HG03097 (cell line): ENCODE measurements around the gene ANO7.

ENCODE experiments used
- ATAC-seq: cut with Tn5 transposase; IDR thresholded peaks from one replicate; pipeline ENCODE4 v1.9.1; 2021; ENCODE audit not compliant: unreplicated experiment, low FRiP score

ANO7 gene

DNA sequence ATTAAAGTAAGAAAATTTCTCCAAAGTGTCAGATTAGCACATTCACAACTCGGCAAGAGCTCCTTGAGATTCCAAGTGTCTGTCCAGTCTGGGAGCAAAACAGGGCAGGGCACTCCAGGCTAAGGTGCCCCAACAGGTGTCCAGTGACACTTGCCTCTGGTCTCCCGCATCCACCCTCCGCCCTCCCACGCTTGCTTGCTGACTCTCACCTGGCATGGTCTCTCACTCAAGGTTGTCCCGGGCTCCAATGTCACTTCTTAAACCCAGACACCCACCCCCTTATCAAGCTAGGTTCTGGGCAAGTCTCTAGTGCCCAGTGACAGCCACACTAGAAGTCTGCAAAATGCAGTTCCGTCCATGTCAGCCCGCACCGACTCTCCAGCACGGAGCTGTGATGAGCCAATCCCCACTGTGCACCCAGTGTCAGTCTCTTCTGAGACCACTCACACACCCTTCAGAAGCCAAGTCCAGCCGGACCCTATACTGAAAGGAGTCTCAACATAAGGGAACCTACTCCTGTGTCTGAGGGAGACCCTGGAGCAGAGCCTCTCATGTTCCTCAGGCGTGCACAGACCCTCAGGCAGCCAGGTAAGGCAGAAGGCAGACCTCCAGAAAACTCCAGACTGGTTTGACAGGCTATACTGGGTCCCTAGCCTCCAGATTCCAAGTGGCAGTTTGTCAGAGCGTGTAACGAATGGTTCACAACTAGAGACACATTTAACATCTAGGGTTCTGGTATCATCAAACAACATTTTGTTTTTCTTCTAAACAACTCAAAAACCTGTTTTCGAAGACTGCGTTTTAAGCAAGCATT, 81.4 kb downstream of the ANO7 start:
- no peak for ATAC-seq

DNA sequence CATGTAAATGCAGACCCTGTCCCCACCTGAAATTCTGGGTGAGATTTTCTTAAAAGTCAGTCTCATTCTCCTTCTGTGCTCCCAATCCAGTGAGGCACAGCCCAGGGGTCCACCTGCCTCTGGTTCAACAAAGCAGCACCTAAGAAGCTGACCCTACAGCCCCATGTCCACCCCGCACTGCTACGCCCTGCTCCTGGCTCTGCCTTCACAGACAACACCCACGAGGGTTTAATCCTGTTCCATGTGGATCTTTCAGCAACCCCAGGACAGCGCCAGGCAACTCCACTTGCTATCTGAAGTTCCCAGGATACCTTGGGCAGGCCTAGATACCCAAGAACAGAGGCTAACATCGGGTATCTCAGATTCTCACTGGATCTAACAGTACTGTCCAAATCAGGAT, 82.1 kb downstream of the ANO7 start:
- ATAC-seq: no peak

DNA sequence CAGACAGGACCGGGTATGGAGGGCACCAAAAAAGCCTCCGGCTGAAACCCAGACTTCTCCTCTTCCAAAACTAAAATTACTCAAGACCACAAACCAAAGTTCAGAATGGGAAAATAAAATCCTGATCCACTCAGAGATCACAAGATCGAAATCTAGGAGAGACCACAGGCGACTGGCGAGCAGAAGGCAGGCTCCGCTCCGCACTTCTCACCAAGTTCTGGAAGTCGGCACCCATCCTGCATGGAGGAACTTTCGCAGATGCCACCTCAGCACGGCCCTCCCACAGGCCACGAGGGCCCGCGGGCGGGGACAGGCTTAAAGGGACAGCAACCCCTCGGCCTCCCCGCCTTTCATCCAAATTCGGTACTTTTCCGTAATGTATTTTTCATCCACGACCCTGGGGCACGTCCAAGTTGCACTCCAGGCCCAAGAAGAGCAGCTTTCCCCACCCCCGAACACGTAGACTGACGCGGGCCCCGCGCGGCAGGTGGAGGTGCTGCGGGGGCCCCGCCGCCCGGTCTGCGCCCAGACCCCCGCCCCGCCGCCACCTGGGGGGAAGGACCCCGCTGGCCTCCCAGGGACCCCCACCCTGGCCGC, 83.3 kb downstream of the ANO7 start:
- ATAC-seq: no peak

DNA sequence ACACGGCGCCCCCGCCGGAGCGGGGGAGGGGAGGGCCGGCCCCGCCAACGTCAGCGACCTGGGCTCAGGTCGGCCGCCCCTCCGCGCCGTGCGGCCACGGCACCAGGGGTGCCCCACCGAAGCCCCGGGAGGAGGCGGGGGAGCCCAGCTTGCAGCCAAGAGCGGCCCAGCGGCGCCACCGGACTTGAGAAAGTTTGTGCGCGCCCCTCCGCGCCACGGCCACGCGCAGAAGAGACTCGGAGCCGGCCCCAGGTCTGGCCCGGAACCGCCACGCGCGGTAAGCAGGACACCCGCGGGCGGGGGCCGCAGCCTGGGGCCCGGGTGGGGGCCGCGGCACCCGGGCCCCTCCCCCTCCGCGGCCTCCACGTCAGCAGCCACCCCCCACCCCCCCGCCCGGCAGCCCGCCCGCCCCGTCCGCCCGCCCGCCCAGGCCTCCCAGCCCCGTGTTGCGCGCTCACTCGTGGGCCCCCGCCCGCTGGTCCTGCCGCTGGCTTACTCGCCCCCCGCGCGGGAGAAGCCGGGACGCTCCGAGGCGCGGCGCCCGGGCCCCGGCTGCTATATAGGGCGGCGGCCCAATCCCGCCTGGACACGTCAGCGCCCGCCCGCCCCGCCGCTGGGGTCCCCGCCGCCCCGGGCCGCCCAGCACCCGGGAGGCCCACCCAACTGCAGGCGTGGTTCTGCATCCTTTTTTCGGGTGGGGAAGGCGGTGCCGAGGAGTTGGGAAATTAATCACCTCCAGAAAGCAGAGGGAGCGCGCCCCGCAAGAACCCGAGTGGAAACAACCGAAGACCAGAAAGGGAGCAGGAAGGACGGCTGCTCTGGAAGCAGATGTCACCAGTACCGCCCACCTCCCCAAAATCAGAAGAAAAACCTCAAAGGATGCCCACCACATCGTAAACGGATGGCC, 84.1 kb downstream of the ANO7 start:
- ATAC-seq: no peak

DNA sequence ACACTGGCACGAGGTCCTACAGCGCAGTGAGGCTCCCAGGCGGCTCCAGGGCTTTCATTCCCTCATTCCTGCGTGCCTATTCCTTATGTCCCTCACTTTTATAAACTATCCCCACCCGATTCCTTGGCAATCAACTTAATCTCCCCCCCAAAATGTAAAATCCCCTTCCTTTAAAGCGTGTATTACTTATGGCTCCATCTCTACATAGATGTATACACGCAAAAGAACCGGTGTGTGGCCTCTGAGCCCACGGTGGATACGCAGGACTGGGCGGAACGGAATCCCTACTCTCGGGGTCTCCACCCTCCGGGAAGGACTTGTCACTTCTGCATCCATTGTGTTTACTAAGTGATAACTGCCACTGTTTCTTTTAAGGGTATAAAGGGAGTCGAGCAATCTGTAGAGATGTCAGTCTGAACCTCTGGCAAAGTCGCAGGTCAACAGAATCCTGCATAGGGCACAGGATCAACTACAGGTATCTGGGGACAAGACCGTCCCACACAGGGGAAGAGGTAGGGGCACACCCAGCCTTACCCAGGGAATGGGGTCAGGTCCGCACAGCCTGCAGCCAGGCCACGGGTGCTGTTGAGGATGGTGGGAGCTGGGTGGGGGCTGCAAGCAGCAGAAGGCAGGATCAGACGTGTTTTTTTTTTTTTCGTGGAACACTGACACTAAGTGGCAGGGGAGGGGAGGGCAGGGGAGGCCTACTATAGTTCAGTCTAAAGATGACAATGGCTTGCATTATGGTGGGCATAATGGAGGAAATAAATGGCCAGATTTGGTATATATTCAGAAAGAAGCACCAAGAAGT, 84.9 kb downstream of the ANO7 start:
- no peak for ATAC-seq

DNA sequence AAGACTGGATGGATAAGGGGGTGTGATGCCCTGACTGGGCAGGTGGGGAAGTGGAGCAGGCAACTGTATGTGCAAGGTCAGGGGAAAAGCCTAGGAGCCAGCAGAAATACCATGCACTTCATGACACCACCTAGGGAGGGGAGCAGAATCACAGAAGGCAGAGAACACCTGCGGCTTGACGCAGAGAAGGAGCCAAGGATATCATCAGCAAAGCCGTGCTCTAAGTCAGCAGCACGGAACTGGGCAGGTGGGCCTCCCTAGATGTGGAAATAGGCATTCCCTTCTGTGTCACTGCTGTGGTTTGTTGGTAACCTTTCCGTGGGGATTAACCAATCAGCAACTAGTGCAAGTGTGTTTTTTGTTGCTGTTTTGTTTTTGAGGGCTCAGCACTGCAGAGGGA, 85.7 kb downstream of the ANO7 start:
- no peak for ATAC-seq
